A549 (cell line): Measurements from ENCODE around the gene BHLHE23. TPM values are rescaled to one million over a fixed set of nuclear protein-coding genes. Genes with fewer than 3 reads are reported as not detected.

Source experiments
- ATAC-seq, 2 experiments: fragments of 200-7000 bp in 1 of 2; fragments of >200 bp in 1 of 2; cut with Nextera tagmentation in 1 of 2; cut with Tn5 transposase in 1 of 2; 3 replicates each; pipeline versions ENCODE4 v1.8.0 to v1.9.1; 2018 to 2020; ENCODE audit warnings: mild to moderate bottlenecking in 1 of 2, moderate library complexity in 1 of 2
- CTCF ChIA-PET: fragments of 300-600 bp; sonication (Branson Sonifier 250); formaldehyde crosslinking; extraction: SDS; loops from one replicate; lab custom pipeline; 2021; ENCODE audit warnings: antibody characterized with exemption, inconsistent platforms; lab: Yijun Ruan, JAX
- POLR2A ChIA-PET: fragments of 350-600 bp; formaldehyde crosslinking; extraction: SDS; loops from one replicate; lab custom pipeline; 2021; ENCODE audit warnings: antibody characterized with exemption, inconsistent platforms; lab: Yijun Ruan, JAX
- DNase-seq, 2 experiments: peaks; one replicate each; pipeline versions ENCODE4 v3.0.0 to v3.0.0-alpha.2; 2011 to 2016; ENCODE audit warnings: low read depth in 1 of 2, low spot score in 1 of 2
- FAIRE-seq: peaks from 2 replicates; lab custom pipeline; 2011; peaks lifted over from hg19 to GRCh38; lab: Jason Lieb, UNC
- H3K27ac ChIP-seq, 2 experiments: fragments of >200 bp; sonication (Bioruptor Twin); formaldehyde crosslinking; 3 replicates each; pipeline ENCODE4 v1.5.1; 2016 to 2017
- H3K4me1 ChIP-seq: fragments of >200 bp; sonication (Bioruptor Twin); formaldehyde crosslinking; 3 replicates; pipeline ENCODE4 v1.6.1; 2016
- H3K4me2 ChIP-seq: fragments of >200 bp; sonication (Bioruptor Twin); formaldehyde crosslinking; 3 replicates; pipeline ENCODE4 v1.6.1; 2016
- H3K4me3 ChIP-seq: fragments of >200 bp; sonication (Bioruptor Twin); formaldehyde crosslinking; 3 replicates; pipeline ENCODE4 v1.5.1; 2016
- H3K9me3 ChIP-seq: fragments of >200 bp; sonication (Bioruptor Twin); formaldehyde crosslinking; 3 replicates; pipeline ENCODE4 v1.6.1; 2016
- BHLHE40 ChIP-seq: IDR thresholded peaks from 2 replicates; pipeline ENCODE4 v1.6.1; 2012; ENCODE audit warnings: low read depth, low read length, inconsistent platforms
- CBX8 ChIP-seq: fragments of 200-600 bp; sonication (generic); IDR thresholded peaks from 2 replicates; pipeline ENCODE4 v1.6.1; 2016
- CEBPB ChIP-seq, 2 experiments: fragments of >200 bp in 1 of 2; sonication (Bioruptor Twin) in 1 of 2; formaldehyde crosslinking in 1 of 2; IDR thresholded peaks; 2 replicates each; pipeline ENCODE4 v1.6.1; 2012 to 2016
- CHD4 ChIP-seq: fragments of 200-600 bp; sonication (generic); IDR thresholded peaks from 2 replicates; pipeline ENCODE4 v1.6.1; 2016; ENCODE audit warnings: antibody characterized with exemption, mild to moderate bottlenecking, borderline replicate concordance
- EHMT2 ChIP-seq: fragments of 200-600 bp; sonication (generic); IDR thresholded peaks from 2 replicates; pipeline ENCODE4 v1.6.1; 2016; ENCODE audit warnings: antibody characterized with exemption, low read depth, mild to moderate bottlenecking, moderate library complexity
- EP300 ChIP-seq, 2 experiments: fragments of >200 bp; sonication (Bioruptor Twin); formaldehyde crosslinking; IDR thresholded peaks; 2 replicates in 1 of 2; 3 replicates in 1 of 2; pipeline ENCODE4 v1.6.1; 2016 to 2017
- ESRRA ChIP-seq: fragments of 150-350 bp; IDR thresholded peaks from 2 replicates; pipeline ENCODE4 v1.6.1; 2014; ENCODE audit warnings: mild to moderate bottlenecking, low read length, borderline replicate concordance
- FOSB ChIP-seq: fragments of 250-450 bp; sonication (Bioruptor Pico); IDR thresholded peaks from 2 replicates; pipeline ENCODE4 v1.5.0; 2020; ENCODE audit warnings: mild to moderate bottlenecking, moderate library complexity
- HDAC2 ChIP-seq: fragments of 200-600 bp; sonication (generic); IDR thresholded peaks from 2 replicates; pipeline ENCODE4 v1.6.1; 2016
- HOXA7 ChIP-seq: fragments of 250-450 bp; sonication (Bioruptor Pico); IDR thresholded peaks from 2 replicates; pipeline ENCODE4 v1.5.0; 2020; ENCODE audit warnings: mild to moderate bottlenecking, moderate library complexity
- KDM5A ChIP-seq: fragments of 200-600 bp; sonication (generic); IDR thresholded peaks from 2 replicates; pipeline ENCODE4 v1.6.1; 2016; ENCODE audit warnings: antibody characterized with exemption, mild to moderate bottlenecking
- MAFK ChIP-seq: fragments of 450-650 bp; IDR thresholded peaks from 2 replicates; pipeline ENCODE4 v1.6.1; 2014; ENCODE audit not compliant: partially characterized antibody
- MYC ChIP-seq: IDR thresholded peaks from 2 replicates; pipeline ENCODE4 v1.6.1; 2012; ENCODE audit warnings: mild to moderate bottlenecking, inconsistent platforms, low read length, improper control_type of control experiment, borderline replicate concordance
- NFE2L2 ChIP-seq: fragments of 150-350 bp; conservative IDR thresholded peaks from 2 replicates; pipeline ENCODE4 v1.6.1; 2014; ENCODE audit warnings: low read length
- RAD21 ChIP-seq, 2 experiments: fragments of >200 bp in 1 of 2; sonication (Bioruptor Twin) in 1 of 2; formaldehyde crosslinking in 1 of 2; IDR thresholded peaks in 1 of 2; conservative IDR thresholded peaks in 1 of 2; 2 replicates in 1 of 2; 3 replicates in 1 of 2; pipeline ENCODE4 v1.6.1; 2012 to 2018; ENCODE audit warnings: inconsistent platforms in 1 of 2
- SMC3 ChIP-seq: fragments of >200 bp; sonication (Bioruptor Twin); formaldehyde crosslinking; IDR thresholded peaks from 3 replicates; pipeline ENCODE4 v1.6.1; 2018; ENCODE audit warnings: inconsistent platforms
- SREBF2 ChIP-seq: fragments of 450-650 bp; IDR thresholded peaks from 2 replicates; pipeline ENCODE4 v1.6.1; 2014; ENCODE audit warnings: mild to moderate bottlenecking, moderate library complexity
- TFCP2L1 ChIP-seq: fragments of 250-450 bp; sonication (Bioruptor Pico); IDR thresholded peaks from 2 replicates; pipeline ENCODE4 v1.5.0; 2021; ENCODE audit warnings: mild to moderate bottlenecking
- WGBS: methylation state at CpG from one replicate; pipeline ENCODE4 v1.1.6; 2017; ENCODE audit errors: missing lambda C conversion rate; 5-methylcytosine and 5-hydroxymethylcytosine counted together
- polyA plus RNA-seq, 4 experiments: library from polyadenylated mRNA; depleted of rRNA in 3 of 4; stranded (reverse); fragments of >200 nt; fragmentation: RNase III in 1 of 4; extraction: RNeasy Plus Mini Kit Qiagen cat#74134 plus additional on column Dnase treatment in 1 of 4; gene quantifications; 2 replicates in 3 of 4; 3 replicates in 1 of 4; pipeline ENCODE4 v1.2.3, GENCODE V29; 2011 to 2017
- TF ChIP-seq, protein P1 (sequence below): IDR thresholded peaks from 2 replicates; pipeline ENCODE4 v1.6.1; 2012
- TF ChIP-seq, protein P2 (sequence below): fragments of 150-350 bp; IDR thresholded peaks from 2 replicates; pipeline ENCODE4 v1.6.1; 2014; ENCODE audit warnings: low read depth, mild to moderate bottlenecking, low read length
- TF ChIP-seq, protein P3 (sequence below): fragments of >200 bp; sonication (Bioruptor Twin); formaldehyde crosslinking; IDR thresholded peaks from 3 replicates; pipeline ENCODE4 v1.5.1; 2016

The BHLHE23 gene
- polyA plus RNA-seq, 2 of the 4 experiments (the other 2 are of a cell fraction): not detected

DNA sequence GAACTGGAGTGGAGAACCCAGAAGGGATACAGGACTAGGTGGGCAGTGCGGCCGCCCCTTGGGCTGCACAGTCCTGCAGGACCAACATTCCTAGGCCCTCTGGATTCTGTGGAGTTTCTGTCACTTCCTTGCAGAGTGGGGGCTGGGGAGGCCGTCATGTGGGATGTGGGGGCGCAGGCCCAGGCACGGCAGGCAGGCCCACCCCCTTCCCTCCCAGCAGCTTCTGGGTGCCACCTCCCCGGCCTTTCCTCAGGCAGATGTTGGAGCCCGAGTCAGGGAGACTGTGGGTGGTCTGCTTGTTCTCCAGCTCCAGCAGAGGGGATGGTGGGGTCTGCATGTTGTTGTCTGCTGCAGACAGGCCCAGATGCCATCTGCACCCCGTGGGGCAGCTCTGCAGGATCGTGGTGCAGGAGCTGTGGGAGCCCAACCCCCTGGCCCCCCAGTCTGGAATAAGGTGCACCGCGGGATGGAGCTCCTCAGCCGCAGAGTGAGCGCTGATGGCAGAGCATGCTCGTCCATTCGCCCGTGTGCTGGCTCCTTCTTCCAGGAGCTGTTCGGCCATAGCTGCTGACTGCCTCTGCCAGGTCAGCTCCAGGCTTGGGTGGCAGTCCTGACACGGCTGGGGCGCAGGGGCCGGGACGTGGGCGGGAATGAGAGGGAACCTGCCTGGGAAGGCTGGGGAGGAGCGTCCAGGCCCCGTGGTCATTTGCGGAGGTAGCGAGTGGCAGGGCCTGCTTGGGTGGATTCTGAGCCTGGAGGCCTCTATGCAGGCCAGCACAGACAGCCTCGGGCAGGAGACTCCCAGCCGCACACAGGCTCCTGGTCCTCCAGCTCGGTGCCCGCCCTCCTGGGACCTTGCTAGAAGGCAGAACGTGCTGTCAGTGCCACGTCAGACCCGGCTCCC lies 36.2 kb downstream of the BHLHE23 start:
- FAIRE-seq: no peak
- H3K4me3 ChIP-seq: no peak overlapping the region
- WGBS: 69% methylated on average over 17 of the region's 33 CpGs
- ATAC-seq: no peak
- no peak overlapping the region for H3K27ac ChIP-seq
- no peak overlapping the region for H3K4me2 ChIP-seq
- DNase-seq: no peak
- no peaks in the 10 kb centered on the region for H3K9me3 ChIP-seq
- no peak for TF ChIP-seq MYC
- TF ChIP-seq, protein P1, sequence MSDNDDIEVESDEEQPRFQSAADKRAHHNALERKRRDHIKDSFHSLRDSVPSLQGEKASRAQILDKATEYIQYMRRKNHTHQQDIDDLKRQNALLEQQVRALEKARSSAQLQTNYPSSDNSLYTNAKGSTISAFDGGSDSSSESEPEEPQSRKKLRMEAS: no peak
- TF ChIP-seq KDM5A: no peak
- no peak for TF ChIP-seq TFCP2L1 (CRISPR knock-in tag)
- TF ChIP-seq CBX8: no peak
- TF ChIP-seq BHLHE40: no peak
- no peak for TF ChIP-seq NFE2L2
- TF ChIP-seq SREBF2: no peak
- TF ChIP-seq EP300 (IDR thresholded peaks at IDR 0.05): no peak
- no peak for TF ChIP-seq MAFK
- no peak for TF ChIP-seq CEBPB (IDR thresholded peaks at IDR 0.05)
- no peak for TF ChIP-seq SMC3
- TF ChIP-seq HOXA7 (CRISPR knock-in tag): no peak
- TF ChIP-seq FOSB (CRISPR knock-in tag): no peak
- TF ChIP-seq CHD4: no peak
- no peak for TF ChIP-seq ESRRA
- TF ChIP-seq EHMT2: no peak
- TF ChIP-seq, protein P2, sequence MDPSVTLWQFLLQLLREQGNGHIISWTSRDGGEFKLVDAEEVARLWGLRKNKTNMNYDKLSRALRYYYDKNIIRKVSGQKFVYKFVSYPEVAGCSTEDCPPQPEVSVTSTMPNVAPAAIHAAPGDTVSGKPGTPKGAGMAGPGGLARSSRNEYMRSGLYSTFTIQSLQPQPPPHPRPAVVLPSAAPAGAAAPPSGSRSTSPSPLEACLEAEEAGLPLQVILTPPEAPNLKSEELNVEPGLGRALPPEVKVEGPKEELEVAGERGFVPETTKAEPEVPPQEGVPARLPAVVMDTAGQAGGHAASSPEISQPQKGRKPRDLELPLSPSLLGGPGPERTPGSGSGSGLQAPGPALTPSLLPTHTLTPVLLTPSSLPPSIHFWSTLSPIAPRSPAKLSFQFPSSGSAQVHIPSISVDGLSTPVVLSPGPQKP: no peak
- TF ChIP-seq RAD21 (conservative IDR thresholded peaks at IDR 0.05 in 1 of 2, IDR thresholded peaks at IDR 0.05 in 1 of 2): no peak
- no peak for TF ChIP-seq HDAC2
- ChIA-PET CTCF (interaction anchor here (0.7 to 2.6 kb wide), 12 partner anchors 9 to 209 kb away, joined by 3 to 15 read pairs (median 3); no protein-coding TSS in a partner anchor), POLR2A (no interaction called here)
- H3K4me1 ChIP-seq: 0 out of 3 replicates have a peak, but pooled peaks cover 3% of the 10 kb centered on the region

GRCh38 chr20:62969939-62970306 lies 36.8 kb downstream of the BHLHE23 start:
- H3K4me2 ChIP-seq: no peak overlapping the region
- 37% methylated on average over 7 of the region's 8 CpGs for whole genome bisulfite sequencing
- ChIA-PET POLR2A (no interaction called here), CTCF (interaction anchor here (1.3 to 2.5 kb wide), 5 partner anchors 10 to 66 kb away, joined by 3 to 15 read pairs (median 5); no protein-coding TSS in a partner anchor)
- H3K4me3 ChIP-seq: no peak overlapping the region
- 0 out of 3 replicates have a peak, but pooled peaks cover 3% of the 10 kb centered on the region for H3K4me1 ChIP-seq
- no peak for DNase-seq
- TF ChIP-seq, protein P3, sequence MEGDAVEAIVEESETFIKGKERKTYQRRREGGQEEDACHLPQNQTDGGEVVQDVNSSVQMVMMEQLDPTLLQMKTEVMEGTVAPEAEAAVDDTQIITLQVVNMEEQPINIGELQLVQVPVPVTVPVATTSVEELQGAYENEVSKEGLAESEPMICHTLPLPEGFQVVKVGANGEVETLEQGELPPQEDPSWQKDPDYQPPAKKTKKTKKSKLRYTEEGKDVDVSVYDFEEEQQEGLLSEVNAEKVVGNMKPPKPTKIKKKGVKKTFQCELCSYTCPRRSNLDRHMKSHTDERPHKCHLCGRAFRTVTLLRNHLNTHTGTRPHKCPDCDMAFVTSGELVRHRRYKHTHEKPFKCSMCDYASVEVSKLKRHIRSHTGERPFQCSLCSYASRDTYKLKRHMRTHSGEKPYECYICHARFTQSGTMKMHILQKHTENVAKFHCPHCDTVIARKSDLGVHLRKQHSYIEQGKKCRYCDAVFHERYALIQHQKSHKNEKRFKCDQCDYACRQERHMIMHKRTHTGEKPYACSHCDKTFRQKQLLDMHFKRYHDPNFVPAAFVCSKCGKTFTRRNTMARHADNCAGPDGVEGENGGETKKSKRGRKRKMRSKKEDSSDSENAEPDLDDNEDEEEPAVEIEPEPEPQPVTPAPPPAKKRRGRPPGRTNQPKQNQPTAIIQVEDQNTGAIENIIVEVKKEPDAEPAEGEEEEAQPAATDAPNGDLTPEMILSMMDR: no peak
- no peak for ATAC-seq
- FAIRE-seq: no peak
- no peaks in the 10 kb centered on the region for H3K9me3 ChIP-seq
- no peak overlapping the region for H3K27ac ChIP-seq
